ENCODE results near the gene GALNTL6. TPM values are rescaled to one million over a fixed set of nuclear protein-coding genes. Genes with fewer than 3 reads are reported as not detected.

The GALNTL6 gene
- total and polyA plus RNA-seq, 8 donors = 0.15 to 0.87 (median 0.58) TPM; not detected in 3

- Histone ChIP-seq H3K4me3 (no peak overlapping the region), H3K27me3 (no peaks in the 10 kb centered on the region), H3K4me1 (no peaks in the 10 kb centered on the region), H3K36me3 (no peaks in the 10 kb centered on the region), H3K27ac (no peak overlapping the region), H3K9me3 (no peaks in the 10 kb centered on the region)
- no peak for TF ChIP-seq EP300 (IDR thresholded peaks at IDR 0.05)
- TF ChIP-seq CTCF (IDR thresholded peaks at IDR 0.05) = no peak
- no peak for TF ChIP-seq POLR2AphosphoS5 (IDR thresholded peaks at IDR 0.05)
- WGBS, 5 donors = 21 to 45% (median 40%) methylated on average over 3 of the region's 3 CpGs
- no peak for DNase-seq
- intact Hi-C loops (cut with DNase I; ENCODE audit: low total_unique reads) = no loop called here
Measured at GRCh38 chr4:172628263-172628662, 815.1 kb downstream of the GALNTL6 start.

GRCh38 chr4:172630280-172630679 is 817.1 kb downstream of the GALNTL6 start:
- no peaks in the 10 kb centered on the region for H3K9me3 ChIP-seq
- H3K36me3 ChIP-seq = no peaks in the 10 kb centered on the region
- no peak overlapping the region for H3K4me3 ChIP-seq
- DNase-seq = no peak
- no peak for TF ChIP-seq CTCF (IDR thresholded peaks at IDR 0.05)
- no peak for TF ChIP-seq POLR2AphosphoS5 (IDR thresholded peaks at IDR 0.05)
- no peaks in the 10 kb centered on the region for H3K4me1 ChIP-seq
- 71 to 78% (median 73%) methylated on average over 3 of the region's 3 CpGs for WGBS, 5 donors
- no peak overlapping the region for H3K27ac ChIP-seq
- H3K27me3 ChIP-seq = no peaks in the 10 kb centered on the region
- intact Hi-C loops (cut with DNase I; ENCODE audit: low total_unique reads) = no loop called here

GRCh38 chr4:172631832-172632231 is 818.6 kb downstream of the GALNTL6 start:
- H3K27me3 ChIP-seq = no peaks in the 10 kb centered on the region
- H3K9me3 ChIP-seq = no peaks in the 10 kb centered on the region
- H3K4me1 ChIP-seq = no peaks in the 10 kb centered on the region
- H3K27ac ChIP-seq = no peak overlapping the region
- intact Hi-C loops (cut with DNase I; ENCODE audit: low total_unique reads) = no loop called here
- no peaks in the 10 kb centered on the region for H3K36me3 ChIP-seq
- no peak for TF ChIP-seq EP300 (IDR thresholded peaks at IDR 0.05)
- no peak for TF ChIP-seq CTCF (IDR thresholded peaks at IDR 0.05)
- no peak for TF ChIP-seq POLR2AphosphoS5 (IDR thresholded peaks at IDR 0.05)
- TF ChIP-seq POLR2A (IDR thresholded peaks at IDR 0.05) = no peak
- DNase-seq = no peak
- H3K4me3 ChIP-seq = no peak overlapping the region

GRCh38 chr4:172648471-172648870 is 835.3 kb downstream of the GALNTL6 start:
- no peak for TF ChIP-seq POLR2AphosphoS5 (IDR thresholded peaks at IDR 0.05)
- no peak for TF ChIP-seq POLR2A (IDR thresholded peaks at IDR 0.05)
- no peak for TF ChIP-seq EP300 (IDR thresholded peaks at IDR 0.05)
- TF ChIP-seq CTCF (IDR thresholded peaks at IDR 0.05) = no peak
- Histone ChIP-seq H3K9me3 (no peaks in the 10 kb centered on the region), H3K4me1 (no peaks in the 10 kb centered on the region), H3K4me3 (no peak overlapping the region), H3K36me3 (no peaks in the 10 kb centered on the region), H3K27ac (no peak overlapping the region), H3K27me3 (no peaks in the 10 kb centered on the region)
- 58 to 79% (median 64%) methylated on average over 2 of the region's 2 CpGs for WGBS, 5 donors
- intact Hi-C loops (cut with DNase I; ENCODE audit: low total_unique reads) = no loop called here
- DNase-seq = no peak

- Histone ChIP-seq H3K4me1 (no peaks in the 10 kb centered on the region), H3K27me3 (no peaks in the 10 kb centered on the region), H3K9me3 (no peaks in the 10 kb centered on the region), H3K27ac (no peak overlapping the region), H3K36me3 (no peaks in the 10 kb centered on the region), H3K4me3 (no peak overlapping the region)
- intact Hi-C loops (cut with DNase I; ENCODE audit: low total_unique reads) = no loop called here
- TF ChIP-seq POLR2AphosphoS5 (IDR thresholded peaks at IDR 0.05) (no peak), EP300 (IDR thresholded peaks at IDR 0.05) (no peak), CTCF (IDR thresholded peaks at IDR 0.05) (no peak), POLR2A (IDR thresholded peaks at IDR 0.05) (no peak)
- no peak for DNase-seq
- WGBS, 5 donors = 57 to 79% (median 63%) methylated on average over 2 of the region's 2 CpGs
Measured at GRCh38 chr4:172649143-172649542, 835.9 kb downstream of the GALNTL6 start.

Data from stomach (tissue), 9 donors.